Activated T-helper 1 cell treated with anti-CD3 and anti-CD28 coated beads, Interleukin-12 subunit alpha, Interleukin-12 subunit beta, Interleukin-2, Interleukin-4 antibody, amounts not matched to agents 30 ng/mL and 10 ng/mL and 1 ng/mL, durations not matched to agents 14 hours and 24 hours and 36 hours (primary cell): ENCODE measurements around the gene MRAS. TPM values are rescaled to one million over a fixed set of nuclear protein-coding genes. Genes with fewer than 3 reads are reported as not detected.

ENCODE experiments used
- DNase-seq: peaks from one replicate; pipeline ENCODE4 v3.0.0; 2021; ENCODE audit warnings: low spot score
- H3K27ac Mint-ChIP-seq: one replicate; pipeline ENCODE4 v1.8.0; 2021; ENCODE audit warnings: mild to moderate bottlenecking, mixed read lengths
- H3K27me3 Mint-ChIP-seq: one replicate; pipeline ENCODE4 v1.8.0; 2022; ENCODE audit warnings: mild to moderate bottlenecking, moderate library complexity, mixed read lengths; ENCODE audit not compliant: insufficient read depth
- H3K36me3 Mint-ChIP-seq: one replicate; pipeline ENCODE4 v1.8.0; 2021; ENCODE audit warnings: low read depth, mixed read lengths
- H3K4me1 Mint-ChIP-seq: one replicate; pipeline ENCODE4 v1.8.0; 2021; ENCODE audit warnings: low read depth, mixed read lengths
- H3K4me3 Mint-ChIP-seq: one replicate; pipeline ENCODE4 v1.8.0; 2021; ENCODE audit warnings: mild to moderate bottlenecking, moderate library complexity, mixed read lengths
- H3K9me3 Mint-ChIP-seq: one replicate; pipeline ENCODE4 v1.8.0; 2021; ENCODE audit warnings: mixed read lengths
- intact Hi-C: fragments of 100-400 bp; cut with micrococcal nuclease; formaldehyde crosslinking; loops from one replicate; pipeline ENCODE4 v1.15.1; 2024
- total RNA-seq: library from RNA; stranded (reverse); gene quantifications from 2 replicates; pipeline ENCODE4 v1.2.3, GENCODE V29; 2022

Gene MRAS
- total RNA-seq, 1 donor from 2014 or later: 0.05 TPM

- H3K27me3 Mint-ChIP-seq: peaks cover 24% of the 10 kb centered on the region
- H3K4me3 Mint-ChIP-seq: no peak overlapping the region
- no peaks in the 10 kb centered on the region for H3K36me3 Mint-ChIP-seq
- no peaks in the 10 kb centered on the region for H3K9me3 Mint-ChIP-seq
- no peak for DNase-seq
- H3K27ac Mint-ChIP-seq: no peak overlapping the region
- intact Hi-C loops: no loop called here
- no peaks in the 10 kb centered on the region for H3K4me1 Mint-ChIP-seq
These were observed 92.9 kb downstream of the MRAS start for GRCh38 chr3:138441256-138441655.

GRCh38 chr3:138441742-138442141 is 93.4 kb downstream of the MRAS start:
- DNase-seq: no peak
- Mint-ChIP-seq H3K4me1 (no peaks in the 10 kb centered on the region), H3K36me3 (no peaks in the 10 kb centered on the region), H3K27ac (no peak overlapping the region), H3K4me3 (no peak overlapping the region), H3K27me3 (peaks cover 19% of the 10 kb centered on the region), H3K9me3 (no peaks in the 10 kb centered on the region)
- intact Hi-C loops: no loop called here

- intact Hi-C loops: no loop called here
- Mint-ChIP-seq H3K36me3 (no peaks in the 10 kb centered on the region), H3K4me1 (no peaks in the 10 kb centered on the region), H3K4me3 (no peak overlapping the region), H3K27me3 (peaks cover 16% of the 10 kb centered on the region), H3K9me3 (no peaks in the 10 kb centered on the region), H3K27ac (no peak overlapping the region)
- no peak for DNase-seq
These were observed 94.1 kb downstream of the MRAS start for GRCh38 chr3:138442433-138442832.

GRCh38 chr3:138443091-138443490 is 94.7 kb downstream of the MRAS start:
- Mint-ChIP-seq H3K27ac (no peak overlapping the region), H3K36me3 (no peaks in the 10 kb centered on the region), H3K4me3 (no peak overlapping the region), H3K9me3 (no peaks in the 10 kb centered on the region), H3K4me1 (no peaks in the 10 kb centered on the region), H3K27me3 (peaks cover 9% of the 10 kb centered on the region)
- DNase-seq: no peak
- intact Hi-C loops: no loop called here

GRCh38 chr3:138443521-138444503 is 95.4 kb downstream of the MRAS start:
- Mint-ChIP-seq H3K9me3 (no peaks in the 10 kb centered on the region), H3K27ac (no peak overlapping the region), H3K4me1 (no peaks in the 10 kb centered on the region), H3K27me3 (peaks cover 8% of the 10 kb centered on the region), H3K4me3 (no peak overlapping the region), H3K36me3 (no peaks in the 10 kb centered on the region)
- intact Hi-C loops: no loop called here
- no peak for DNase-seq

- Mint-ChIP-seq H3K36me3 (no peaks in the 10 kb centered on the region), H3K27me3 (peaks cover 6% of the 10 kb centered on the region), H3K4me3 (no peak overlapping the region), H3K4me1 (no peaks in the 10 kb centered on the region), H3K27ac (no peak overlapping the region), H3K9me3 (no peaks in the 10 kb centered on the region)
- intact Hi-C loops: no loop called here
- DNase-seq: no peak
These were observed 96.9 kb downstream of the MRAS start for GRCh38 chr3:138445236-138445635.

GRCh38 chr3:138445654-138446053 is 97.3 kb downstream of the MRAS start:
- H3K27me3 Mint-ChIP-seq: peaks cover 7% of the 10 kb centered on the region
- H3K4me1 Mint-ChIP-seq: no peaks in the 10 kb centered on the region
- H3K9me3 Mint-ChIP-seq: no peaks in the 10 kb centered on the region
- intact Hi-C loops: no loop called here
- DNase-seq: no peak
- H3K4me3 Mint-ChIP-seq: no peak overlapping the region
- no peak overlapping the region for H3K27ac Mint-ChIP-seq
- H3K36me3 Mint-ChIP-seq: no peaks in the 10 kb centered on the region

- Mint-ChIP-seq H3K4me1 (no peaks in the 10 kb centered on the region), H3K27ac (no peak overlapping the region), H3K9me3 (no peaks in the 10 kb centered on the region), H3K4me3 (no peak overlapping the region), H3K27me3 (peaks cover 8% of the 10 kb centered on the region), H3K36me3 (no peaks in the 10 kb centered on the region)
- no peak for DNase-seq
- intact Hi-C loops: no loop called here
These were observed 100.3 kb downstream of the MRAS start for GRCh38 chr3:138448631-138449030.

- no peak overlapping the region for H3K27ac Mint-ChIP-seq
- intact Hi-C loops: no loop called here
- no peaks in the 10 kb centered on the region for H3K36me3 Mint-ChIP-seq
- H3K4me1 Mint-ChIP-seq: no peaks in the 10 kb centered on the region
- H3K9me3 Mint-ChIP-seq: no peaks in the 10 kb centered on the region
- H3K4me3 Mint-ChIP-seq: no peak overlapping the region
- no peak for DNase-seq
- H3K27me3 Mint-ChIP-seq: peaks cover 8% of the 10 kb centered on the region
These were observed 101.1 kb downstream of the MRAS start for GRCh38 chr3:138449490-138449889.

GRCh38 chr3:138450181-138450580 is 101.8 kb downstream of the MRAS start:
- Mint-ChIP-seq H3K27ac (no peak overlapping the region), H3K36me3 (no peaks in the 10 kb centered on the region), H3K9me3 (no peaks in the 10 kb centered on the region), H3K27me3 (peaks cover 8% of the 10 kb centered on the region), H3K4me1 (no peaks in the 10 kb centered on the region), H3K4me3 (no peak overlapping the region)
- DNase-seq: no peak
- intact Hi-C loops: no loop called here

- Mint-ChIP-seq H3K27ac (no peak overlapping the region), H3K4me1 (no peaks in the 10 kb centered on the region), H3K4me3 (no peak overlapping the region), H3K9me3 (no peaks in the 10 kb centered on the region), H3K36me3 (no peaks in the 10 kb centered on the region), H3K27me3 (peaks cover 8% of the 10 kb centered on the region)
- intact Hi-C loops: no loop called here
- no peak for DNase-seq
These were observed 102.5 kb downstream of the MRAS start for GRCh38 chr3:138450704-138451424.

- Mint-ChIP-seq H3K27me3 (peaks cover 8% of the 10 kb centered on the region), H3K36me3 (no peaks in the 10 kb centered on the region), H3K4me3 (no peak overlapping the region), H3K4me1 (no peaks in the 10 kb centered on the region), H3K9me3 (no peaks in the 10 kb centered on the region), H3K27ac (no peak overlapping the region)
- intact Hi-C loops: no loop called here
- no peak for DNase-seq
These were observed 103.3 kb downstream of the MRAS start for GRCh38 chr3:138451595-138452162.

- Mint-ChIP-seq H3K27me3 (peaks cover 6% of the 10 kb centered on the region), H3K4me1 (no peaks in the 10 kb centered on the region), H3K9me3 (no peaks in the 10 kb centered on the region), H3K36me3 (no peaks in the 10 kb centered on the region), H3K4me3 (no peak overlapping the region), H3K27ac (no peak overlapping the region)
- intact Hi-C loops: no loop called here
- DNase-seq: no peak
These were observed 104.1 kb downstream of the MRAS start for GRCh38 chr3:138452436-138452835.
